Right cardiac atrium (tissue), 5 donors: ENCODE measurements around the gene KCNAB1. TPM values are rescaled to one million over a fixed set of nuclear protein-coding genes. Genes with fewer than 3 reads are reported as not detected.

ENCODE experiments used
- ATAC-seq, 2 donors: fragments of 200-7000 bp; cut with Tn5 transposase; one replicate each; pipeline versions ENCODE4 v1.8.0 to v1.9.1; 2020; ENCODE audit warnings: moderate library complexity in 2 of 2, mild to moderate bottlenecking in 1 of 2
- DNase-seq, 3 donors: peaks; one replicate each; pipeline ENCODE4 v3.0.0-alpha.2; 2020
- H3K27ac ChIP-seq: one replicate; pipeline ENCODE4 v1.5.1; 2013; ENCODE audit warnings: mild to moderate bottlenecking, low read length, control low read depth, moderate library complexity
- H3K27me3 ChIP-seq: one replicate; pipeline ENCODE4 v1.6.1; 2013; ENCODE audit not compliant: control insufficient read depth, insufficient read depth
- H3K4me1 ChIP-seq: one replicate; pipeline ENCODE4 v1.6.1; 2013; ENCODE audit warnings: low read length; ENCODE audit not compliant: control insufficient read depth, insufficient read depth
- H3K4me3 ChIP-seq: one replicate; pipeline ENCODE4 v1.5.1; 2013; ENCODE audit warnings: low read length, control low read depth
- H3K9me3 ChIP-seq: one replicate; pipeline ENCODE4 v1.6.1; 2013; ENCODE audit warnings: low read length; ENCODE audit not compliant: control insufficient read depth
- WGBS: extraction: QIAGEN DNeasy Blood & Tissue Kit; methylation state at CpG from one replicate; pipeline ENCODE4 v1.1.7; 2013; 5-methylcytosine and 5-hydroxymethylcytosine counted together
- intact Hi-C, 4 donors: fragments of 100-400 bp; cut with DNase I; formaldehyde crosslinking; loops; one replicate each; pipeline versions ENCODE4 v1.11.0 to v1.14.0; 2022 to 2023
- polyA plus RNA-seq: library from polyadenylated mRNA; stranded (reverse); fragments of 200-250 nt; gene quantifications from one replicate; pipeline ENCODE4 v1.2.3, GENCODE V29; 2013
- total RNA-seq, 4 donors: library from RNA; stranded (reverse); fragmentation: NEBNext Ultra II Directional; extraction: Animal tissue kit (Norgen Biotek cat#: 25700); gene quantifications; one replicate each; pipeline ENCODE4 v1.2.1, GENCODE V29; 2021
- donor health status: healthy with polysubstance abuse.
- donor health status: DM: no; HTN: yes; CAD: no.
- donor health status: DM: no; HTN: no; CAD: no.
- donor health status: DM: no; HTN: yes; CAD: no; lungs with severe emphysema.
- donor health status: DM: yes; HTN: yes; CAD: no.

The KCNAB1 gene
- total and polyA plus RNA-seq, 5 donors = 1.1 to 3.7 (median 2.0) TPM

DNA sequence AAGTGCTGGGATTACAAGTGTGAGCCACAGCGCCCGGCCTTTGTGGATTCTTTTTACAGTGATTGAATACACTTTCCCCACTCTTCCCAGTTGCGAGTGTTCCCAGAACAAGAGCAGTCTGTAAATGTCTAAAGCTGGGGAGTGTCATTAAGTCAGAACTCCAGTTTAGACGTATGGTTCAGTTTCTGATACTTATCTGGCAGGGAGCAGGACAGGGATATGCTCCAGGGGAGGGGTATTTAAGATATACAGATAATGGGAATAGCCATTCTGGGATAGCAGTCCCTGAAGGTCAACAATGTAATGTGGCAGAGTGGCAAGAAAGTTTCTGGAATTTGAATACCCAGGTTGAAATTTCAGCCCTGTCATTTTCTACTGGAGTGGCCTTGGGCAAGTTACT lies 270.5 kb downstream of the KCNAB1 start:
- Histone ChIP-seq H3K27ac (no peak overlapping the region), H3K4me3 (no peak overlapping the region), H3K9me3 (no peaks in the 10 kb centered on the region), H3K4me1 (no peaks in the 10 kb centered on the region), H3K27me3 (no peaks in the 10 kb centered on the region)
- WGBS = 91% methylated on average over 4 of the region's 4 CpGs
- DNase-seq = no peak
- no peak for ATAC-seq
- intact Hi-C loops = no loop called here

- no peak for ATAC-seq
- Histone ChIP-seq H3K27me3 (no peaks in the 10 kb centered on the region), H3K4me3 (no peak overlapping the region), H3K4me1 (no peaks in the 10 kb centered on the region), H3K9me3 (no peaks in the 10 kb centered on the region), H3K27ac (no peak overlapping the region)
- 88% methylated on average over 4 of the region's 4 CpGs for WGBS
- DNase-seq = no peak
- intact Hi-C loops = no loop called here
Measured at GRCh38 chr3:156395961-156396710, 275.8 kb downstream of the KCNAB1 start.

DNA sequence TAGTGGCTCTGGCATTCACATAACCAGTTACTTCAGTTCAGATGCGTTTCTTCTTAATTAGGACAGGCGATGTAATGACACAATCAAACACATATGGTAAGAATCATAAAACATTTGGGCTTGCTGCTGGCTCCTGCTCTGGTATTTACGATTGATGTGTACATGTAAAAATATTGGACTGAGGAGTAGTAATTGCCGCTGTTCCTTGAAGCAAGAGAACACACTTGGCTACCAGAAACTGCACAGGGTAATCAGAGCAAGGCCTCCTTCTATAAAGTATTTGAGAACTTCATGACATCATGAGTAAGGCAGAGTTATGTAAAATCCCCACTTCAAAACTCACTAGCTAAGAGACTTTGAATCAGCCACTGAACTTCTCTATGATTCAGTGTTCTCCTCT lies 276.5 kb downstream of the KCNAB1 start:
- Histone ChIP-seq H3K27ac (no peak overlapping the region), H3K4me1 (no peaks in the 10 kb centered on the region), H3K9me3 (no peaks in the 10 kb centered on the region), H3K4me3 (no peak overlapping the region), H3K27me3 (no peaks in the 10 kb centered on the region)
- intact Hi-C loops = no loop called here
- ATAC-seq (no peak), DNase-seq (no peak)
- 83% methylated on average over 4 of the region's 4 CpGs for WGBS

- Histone ChIP-seq H3K27me3 (no peaks in the 10 kb centered on the region), H3K27ac (no peak overlapping the region), H3K4me3 (no peak overlapping the region), H3K9me3 (no peaks in the 10 kb centered on the region), H3K4me1 (no peaks in the 10 kb centered on the region)
- DNase-seq (no peak), ATAC-seq (no peak)
- intact Hi-C loops = no loop called here
Measured at GRCh38 chr3:156397534-156397933, 277.2 kb downstream of the KCNAB1 start.

- 83% methylated on average over 2 of the region's 2 CpGs for WGBS
- no peak for DNase-seq
- Histone ChIP-seq H3K9me3 (no peaks in the 10 kb centered on the region), H3K27ac (no peak overlapping the region), H3K4me3 (no peak overlapping the region), H3K4me1 (no peaks in the 10 kb centered on the region), H3K27me3 (no peaks in the 10 kb centered on the region)
- intact Hi-C loops = no loop called here
- no peak for ATAC-seq
Measured at GRCh38 chr3:156400062-156400461, 279.7 kb downstream of the KCNAB1 start.

- WGBS = 78% methylated on average over 1 of the region's 1 CpG
- no peak for ATAC-seq
Measured at GRCh38 chr3:156400735-156401134, 280.4 kb downstream of the KCNAB1 start.

GRCh38 chr3:156404217-156404616 lies 283.8 kb downstream of the KCNAB1 start:
- Histone ChIP-seq H3K4me1 (no peaks in the 10 kb centered on the region), H3K27me3 (no peaks in the 10 kb centered on the region), H3K9me3 (no peaks in the 10 kb centered on the region), H3K4me3 (no peak overlapping the region), H3K27ac (no peak overlapping the region)
- DNase-seq (no peak), ATAC-seq (no peak)
- intact Hi-C loops = no loop called here
- WGBS = 46% methylated on average over 3 of the region's 3 CpGs

More at GRCh38 chr3:156400735-156401134, 280.4 kb downstream of the KCNAB1 start:
- Histone ChIP-seq H3K27me3 (no peaks in the 10 kb centered on the region), H3K4me3 (no peak overlapping the region), H3K9me3 (no peaks in the 10 kb centered on the region), H3K27ac (no peak overlapping the region), H3K4me1 (no peaks in the 10 kb centered on the region)
- intact Hi-C loops = no loop called here
- DNase-seq = no peak

DNA sequence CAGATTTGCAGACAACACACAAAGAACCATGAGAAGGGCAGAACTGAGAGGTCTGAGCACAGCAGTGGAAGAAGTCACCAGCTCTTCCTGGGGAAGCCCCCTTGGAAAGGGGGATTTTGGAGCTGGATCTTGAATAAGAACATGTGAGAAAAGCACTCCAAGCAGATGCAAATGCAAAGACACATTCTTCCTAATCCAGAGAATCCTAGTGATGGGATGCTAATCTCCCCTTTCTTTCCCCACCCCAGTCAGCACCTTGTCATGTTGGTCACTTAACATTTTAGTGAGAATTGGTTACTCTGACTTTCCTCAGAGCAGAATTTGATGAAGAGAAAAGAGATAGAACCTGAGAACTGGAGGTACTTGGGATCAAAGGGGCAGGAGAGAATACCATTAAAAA lies 286.0 kb downstream of the KCNAB1 start:
- intact Hi-C loops = no loop called here
- Histone ChIP-seq H3K27me3 (no peaks in the 10 kb centered on the region), H3K9me3 (no peaks in the 10 kb centered on the region), H3K4me3 (no peak overlapping the region), H3K27ac (no peak overlapping the region), H3K4me1 (no peaks in the 10 kb centered on the region)
- ATAC-seq = no peak
- no peak for DNase-seq

DNA sequence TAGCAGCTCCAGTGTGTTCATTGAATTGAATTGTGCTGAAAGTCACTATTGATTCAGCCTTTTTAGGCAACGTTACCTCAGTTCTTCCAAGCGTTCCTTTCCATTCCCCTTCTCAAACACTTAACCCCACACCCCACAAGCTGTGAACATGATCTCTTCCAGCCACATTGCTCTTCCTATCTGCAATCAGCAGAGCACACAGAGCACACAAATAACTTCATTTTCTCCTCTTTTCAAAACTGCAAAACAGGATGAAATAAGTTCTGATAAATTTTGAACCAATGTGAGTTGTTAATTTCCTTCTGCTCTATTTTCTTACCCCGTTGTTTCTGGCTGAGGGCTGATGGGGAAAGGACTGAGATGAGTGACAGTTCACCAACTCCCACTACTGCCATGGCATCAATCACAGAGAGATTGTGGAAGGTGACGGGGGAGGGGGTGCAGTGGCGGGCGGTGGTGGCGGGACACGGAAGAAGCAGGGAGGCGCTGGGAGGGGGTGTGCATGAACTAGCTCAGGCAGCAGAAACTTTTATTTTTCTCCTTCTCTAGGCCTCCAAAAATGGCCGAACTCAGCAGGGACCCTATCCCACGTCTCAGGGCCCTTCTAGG lies 287.3 kb downstream of the KCNAB1 start:
- intact Hi-C loops = no loop called here
- H3K27me3 ChIP-seq = no peaks in the 10 kb centered on the region
- H3K4me3 ChIP-seq = no peak overlapping the region
- no peak for ATAC-seq
- WGBS = 65% methylated on average over 11 of the region's 11 CpGs
- DNase-seq = no peak
- no peak overlapping the region for H3K27ac ChIP-seq
- H3K9me3 ChIP-seq = no peaks in the 10 kb centered on the region
- no peaks in the 10 kb centered on the region for H3K4me1 ChIP-seq

GRCh38 chr3:156409694-156410093 lies 289.3 kb downstream of the KCNAB1 start:
- no peak for DNase-seq
- Histone ChIP-seq H3K9me3 (no peaks in the 10 kb centered on the region), H3K27ac (no peak overlapping the region), H3K4me3 (no peak overlapping the region), H3K27me3 (no peaks in the 10 kb centered on the region), H3K4me1 (peaks cover 3% of the 10 kb centered on the region)
- ATAC-seq = no peak
- intact Hi-C loops = no loop called here
- WGBS = 71% methylated on average over 3 of the region's 3 CpGs

- no peak overlapping the region for H3K27ac ChIP-seq
- H3K4me3 ChIP-seq = no peak overlapping the region
- intact Hi-C loops = no loop called here
- H3K4me1 ChIP-seq = peaks cover 3% of the 10 kb centered on the region
- WGBS = 73% methylated on average over 1 of the region's 1 CpG
- no peaks in the 10 kb centered on the region for H3K27me3 ChIP-seq
- DNase-seq (no peak), ATAC-seq (no peak)
- no peaks in the 10 kb centered on the region for H3K9me3 ChIP-seq
Measured at GRCh38 chr3:156412600-156412999, 292.2 kb downstream of the KCNAB1 start.
